Measurements from ENCODE around the gene CPB2.

Gene CPB2

GRCh38 chr13:46137627-46138317 is 32.9 kb upstream of the CPB2 start:
- H3K9ac ChIP-seq (ENCODE audit: low read depth, low read length): no peak overlapping the region
- no peaks in the 10 kb centered on the region for H3K9me3 ChIP-seq (ENCODE audit: control insufficient read depth, insufficient read depth, low read length)
- no peaks in the 10 kb centered on the region for H3K27me3 ChIP-seq (ENCODE audit: control insufficient read depth, insufficient read depth, low read length)
- H3K4me1 ChIP-seq (ENCODE audit: control insufficient read depth, insufficient read depth, low read length): no peaks in the 10 kb centered on the region
- H3K4me3 ChIP-seq (ENCODE audit: low read depth, low read length): no peak overlapping the region
- H3K36me3 ChIP-seq (ENCODE audit: control insufficient read depth, insufficient read depth, low read length): no peaks in the 10 kb centered on the region

- Histone ChIP-seq H3K4me3 (ENCODE audit: low read depth, low read length) (no peak overlapping the region), H3K9me3 (ENCODE audit: control insufficient read depth, insufficient read depth, low read length) (no peaks in the 10 kb centered on the region), H3K9ac (ENCODE audit: low read depth, low read length) (no peak overlapping the region), H3K27me3 (ENCODE audit: control insufficient read depth, insufficient read depth, low read length) (no peaks in the 10 kb centered on the region), H3K36me3 (ENCODE audit: control insufficient read depth, insufficient read depth, low read length) (peaks cover 3% of the 10 kb centered on the region), H3K4me1 (ENCODE audit: control insufficient read depth, insufficient read depth, low read length) (no peaks in the 10 kb centered on the region)
These were observed 31.9 kb upstream of the CPB2 start for GRCh38 chr13:46136688-46137087.

- Histone ChIP-seq H3K36me3 (ENCODE audit: control insufficient read depth, insufficient read depth, low read length) (peaks cover 3% of the 10 kb centered on the region), H3K9ac (ENCODE audit: low read depth, low read length) (no peak overlapping the region), H3K4me1 (ENCODE audit: control insufficient read depth, insufficient read depth, low read length) (no peaks in the 10 kb centered on the region), H3K4me3 (ENCODE audit: low read depth, low read length) (no peak overlapping the region), H3K9me3 (ENCODE audit: control insufficient read depth, insufficient read depth, low read length) (no peaks in the 10 kb centered on the region), H3K27me3 (ENCODE audit: control insufficient read depth, insufficient read depth, low read length) (no peaks in the 10 kb centered on the region)
These were observed 30.2 kb upstream of the CPB2 start for GRCh38 chr13:46134961-46135522.

- H3K4me3 ChIP-seq (ENCODE audit: low read depth, low read length): no peak overlapping the region
- H3K36me3 ChIP-seq (ENCODE audit: control insufficient read depth, insufficient read depth, low read length): peaks cover 3% of the 10 kb centered on the region
- no peak overlapping the region for H3K9ac ChIP-seq (ENCODE audit: low read depth, low read length)
- no peaks in the 10 kb centered on the region for H3K4me1 ChIP-seq (ENCODE audit: control insufficient read depth, insufficient read depth, low read length)
- no peaks in the 10 kb centered on the region for H3K9me3 ChIP-seq (ENCODE audit: control insufficient read depth, insufficient read depth, low read length)
- H3K27me3 ChIP-seq (ENCODE audit: control insufficient read depth, insufficient read depth, low read length): no peaks in the 10 kb centered on the region
These were observed 29.7 kb upstream of the CPB2 start for GRCh38 chr13:46134494-46134893.

- Histone ChIP-seq H3K36me3 (ENCODE audit: control insufficient read depth, insufficient read depth, low read length) (peaks cover 3% of the 10 kb centered on the region), H3K4me1 (ENCODE audit: control insufficient read depth, insufficient read depth, low read length) (no peaks in the 10 kb centered on the region)
These were observed 27.3 kb upstream of the CPB2 start for GRCh38 chr13:46132109-46132508.

GRCh38 chr13:46131705-46132104 is 26.9 kb upstream of the CPB2 start:
- no peaks in the 10 kb centered on the region for H3K9me3 ChIP-seq (ENCODE audit: control insufficient read depth, insufficient read depth, low read length)
- no peaks in the 10 kb centered on the region for H3K27me3 ChIP-seq (ENCODE audit: control insufficient read depth, insufficient read depth, low read length)
- H3K4me3 ChIP-seq (ENCODE audit: low read depth, low read length): no peak overlapping the region
- no peaks in the 10 kb centered on the region for H3K4me1 ChIP-seq (ENCODE audit: control insufficient read depth, insufficient read depth, low read length)
- peaks cover 3% of the 10 kb centered on the region for H3K36me3 ChIP-seq (ENCODE audit: control insufficient read depth, insufficient read depth, low read length)
- no peak overlapping the region for H3K9ac ChIP-seq (ENCODE audit: low read depth, low read length)

More at GRCh38 chr13:46132109-46132508, 27.3 kb upstream of the CPB2 start:
- H3K27me3 ChIP-seq (ENCODE audit: control insufficient read depth, insufficient read depth, low read length): no peaks in the 10 kb centered on the region
- H3K9me3 ChIP-seq (ENCODE audit: control insufficient read depth, insufficient read depth, low read length): no peaks in the 10 kb centered on the region
- H3K9ac ChIP-seq (ENCODE audit: low read depth, low read length): no peak overlapping the region
- H3K4me3 ChIP-seq (ENCODE audit: low read depth, low read length): no peak overlapping the region

- no peaks in the 10 kb centered on the region for H3K4me1 ChIP-seq (ENCODE audit: control insufficient read depth, insufficient read depth, low read length)
- no peaks in the 10 kb centered on the region for H3K27me3 ChIP-seq (ENCODE audit: control insufficient read depth, insufficient read depth, low read length)
- H3K4me3 ChIP-seq (ENCODE audit: low read depth, low read length): no peak overlapping the region
- H3K9me3 ChIP-seq (ENCODE audit: control insufficient read depth, insufficient read depth, low read length): no peaks in the 10 kb centered on the region
- no peak overlapping the region for H3K9ac ChIP-seq (ENCODE audit: low read depth, low read length)
- H3K36me3 ChIP-seq (ENCODE audit: control insufficient read depth, insufficient read depth, low read length): peaks cover 3% of the 10 kb centered on the region
These were observed 25.3 kb upstream of the CPB2 start for GRCh38 chr13:46129955-46130618.

GRCh38 chr13:46129124-46129523 is 24.3 kb upstream of the CPB2 start:
- no peaks in the 10 kb centered on the region for H3K4me1 ChIP-seq (ENCODE audit: control insufficient read depth, insufficient read depth, low read length)
- H3K9ac ChIP-seq (ENCODE audit: low read depth, low read length): no peak overlapping the region
- H3K4me3 ChIP-seq (ENCODE audit: low read depth, low read length): no peak overlapping the region
- H3K27me3 ChIP-seq (ENCODE audit: control insufficient read depth, insufficient read depth, low read length): no peaks in the 10 kb centered on the region
- no peaks in the 10 kb centered on the region for H3K9me3 ChIP-seq (ENCODE audit: control insufficient read depth, insufficient read depth, low read length)
- H3K36me3 ChIP-seq (ENCODE audit: control insufficient read depth, insufficient read depth, low read length): peaks cover 3% of the 10 kb centered on the region

- H3K4me3 ChIP-seq (ENCODE audit: low read depth, low read length): no peak overlapping the region
- H3K4me1 ChIP-seq (ENCODE audit: control insufficient read depth, insufficient read depth, low read length): no peaks in the 10 kb centered on the region
- no peaks in the 10 kb centered on the region for H3K27me3 ChIP-seq (ENCODE audit: control insufficient read depth, insufficient read depth, low read length)
- H3K36me3 ChIP-seq (ENCODE audit: control insufficient read depth, insufficient read depth, low read length): peaks cover under 1% of the 10 kb centered on the region
- no peaks in the 10 kb centered on the region for H3K9me3 ChIP-seq (ENCODE audit: control insufficient read depth, insufficient read depth, low read length)
- H3K9ac ChIP-seq (ENCODE audit: low read depth, low read length): no peak overlapping the region
These were observed 22.7 kb upstream of the CPB2 start for GRCh38 chr13:46127358-46128023.

- no peaks in the 10 kb centered on the region for H3K9me3 ChIP-seq (ENCODE audit: control insufficient read depth, insufficient read depth, low read length)
- H3K4me1 ChIP-seq (ENCODE audit: control insufficient read depth, insufficient read depth, low read length): no peaks in the 10 kb centered on the region
- no peaks in the 10 kb centered on the region for H3K36me3 ChIP-seq (ENCODE audit: control insufficient read depth, insufficient read depth, low read length)
- H3K9ac ChIP-seq (ENCODE audit: low read depth, low read length): no peak overlapping the region
- H3K27me3 ChIP-seq (ENCODE audit: control insufficient read depth, insufficient read depth, low read length): no peaks in the 10 kb centered on the region
- H3K4me3 ChIP-seq (ENCODE audit: low read depth, low read length): no peak overlapping the region
These were observed 21.9 kb upstream of the CPB2 start for GRCh38 chr13:46126552-46127357.

GRCh38 chr13:46126056-46126455 is 21.2 kb upstream of the CPB2 start:
- H3K4me1 ChIP-seq (ENCODE audit: control insufficient read depth, insufficient read depth, low read length): no peaks in the 10 kb centered on the region
- no peaks in the 10 kb centered on the region for H3K9me3 ChIP-seq (ENCODE audit: control insufficient read depth, insufficient read depth, low read length)
- H3K36me3 ChIP-seq (ENCODE audit: control insufficient read depth, insufficient read depth, low read length): no peaks in the 10 kb centered on the region
- no peaks in the 10 kb centered on the region for H3K27me3 ChIP-seq (ENCODE audit: control insufficient read depth, insufficient read depth, low read length)
- H3K4me3 ChIP-seq (ENCODE audit: low read depth, low read length): no peak overlapping the region
- no peak overlapping the region for H3K9ac ChIP-seq (ENCODE audit: low read depth, low read length)

Data from iPS-15b (cell line).